ENCODE measurements around the gene PPP6R3.
"Not testable (repeated sequence)": the region's sequence is repeated elsewhere in the genome, so short reads cannot be mapped to it uniquely, and the experiment has no call there.

PPP6R3 gene

GRCh38 chr11:68436985-68437926, 23.3 kb upstream of the PPP6R3 start:
- DNase-seq: no peak

GRCh38 chr11:68437927-68438657, 22.5 kb upstream of the PPP6R3 start:
- no peak for DNase-seq

GRCh38 chr11:68438658-68439259, 21.8 kb upstream of the PPP6R3 start:
- DNase-seq: no peak

- DNase-seq: no peak
Measured at GRCh38 chr11:68439355-68440065, 21.0 kb upstream of the PPP6R3 start.

GRCh38 chr11:68440224-68440623, 20.3 kb upstream of the PPP6R3 start:
- DNase-seq: no peak

- no peak for DNase-seq
Measured at GRCh38 chr11:68441466-68442230, 18.9 kb upstream of the PPP6R3 start.

- DNase-seq: no peak
Measured at GRCh38 chr11:68442433-68442832, 18.1 kb upstream of the PPP6R3 start.

GRCh38 chr11:68444566-68444965, 16.0 kb upstream of the PPP6R3 start:
- no peak for DNase-seq

- no peak for DNase-seq
Measured at GRCh38 chr11:68445531-68446035, 15.0 kb upstream of the PPP6R3 start.

GRCh38 chr11:68446046-68446725, 14.4 kb upstream of the PPP6R3 start:
- DNase-seq: no peak

GRCh38 chr11:68447015-68447801, 13.3 kb upstream of the PPP6R3 start:
- DNase-seq: peak; percentile 80

- DNase-seq: not testable (repeated sequence)
Measured at GRCh38 chr11:68447914-68448313, 12.6 kb upstream of the PPP6R3 start.

GRCh38 chr11:68448604-68449011, 11.9 kb upstream of the PPP6R3 start:
- DNase-seq: no peak

- no peak for DNase-seq
Measured at GRCh38 chr11:68449951-68450350, 10.6 kb upstream of the PPP6R3 start.

- no peak for DNase-seq
Measured at GRCh38 chr11:68450711-68451110, 9.8 kb upstream of the PPP6R3 start.

GRCh38 chr11:68454767-68455166, 5.8 kb upstream of the PPP6R3 start:
- DNase-seq: no peak

GRCh38 chr11:68455485-68455884, 5.1 kb upstream of the PPP6R3 start:
- no peak for DNase-seq

GRCh38 chr11:68457216-68457897, 3.2 kb upstream of the PPP6R3 start:
- DNase-seq: no peak

GRCh38 chr11:68457898-68458249, 2.7 kb upstream of the PPP6R3 start:
- no peak for DNase-seq

GRCh38 chr11:68458340-68458739, 2.2 kb upstream of the PPP6R3 start:
- DNase-seq: not testable (repeated sequence)
